Sigmoid colon (tissue), 7 donors: ENCODE results near the gene ATP5ME. TPM values are rescaled to one million over a fixed set of nuclear protein-coding genes. Genes with fewer than 3 reads are reported as not detected.

ENCODE experiments used
- DNase-seq: peaks from one replicate; pipeline ENCODE4 v3.0.0-alpha.2; 2019
- H3K27ac ChIP-seq, 4 donors: fragments of 200-600 bp; sonication (generic); one replicate each; pipeline ENCODE4 v1.5.1; 2016 to 2019; ENCODE audit warnings: mild to moderate bottlenecking in 1 of 4
- H3K27me3 ChIP-seq, 3 donors: fragments of 200-600 bp; sonication (generic); one replicate each; pipeline ENCODE4 v1.5.1; 2019; ENCODE audit warnings: mild to moderate bottlenecking in 1 of 3
- H3K36me3 ChIP-seq, 4 donors: fragments of 200-600 bp; sonication (generic); one replicate each; pipeline ENCODE4 v1.5.1; 2016 to 2019
- H3K4me1 ChIP-seq, 4 donors: fragments of 200-600 bp; sonication (generic); one replicate each; pipeline ENCODE4 v1.5.1; 2017 to 2019
- H3K4me3 ChIP-seq, 4 donors: fragments of 200-600 bp; sonication (generic); one replicate each; pipeline ENCODE4 v1.5.1; 2017 to 2019; ENCODE audit warnings: mild to moderate bottlenecking in 2 of 4, moderate library complexity in 1 of 4
- H3K9me3 ChIP-seq, 4 donors: fragments of 200-600 bp in 3 of 4; sonication (generic) in 3 of 4; one replicate each; pipeline versions ENCODE4 v1.5.1 to v1.6.1; 2013 to 2019
- CTCF ChIP-seq, 4 experiments: fragments of 450-650 bp in 3 of 4; fragments of 200-600 bp in 1 of 4; IDR thresholded peaks; one replicate each; pipeline ENCODE4 v1.5.1; 2016 to 2019; ENCODE audit warnings: antibody characterized with exemption in 4 of 4, mild to moderate bottlenecking in 3 of 4, moderate library complexity in 2 of 4
- EP300 ChIP-seq, 4 donors: sonication (generic); formaldehyde crosslinking; IDR thresholded peaks; one replicate each; pipeline ENCODE4 v1.6.1; 2017; ENCODE audit warnings: antibody characterized with exemption in 4 of 4
- POLR2A ChIP-seq, 2 donors: fragments of 450-650 bp; IDR thresholded peaks; one replicate each; pipeline ENCODE4 v1.6.1; 2016; ENCODE audit warnings: antibody characterized with exemption in 2 of 2, mild to moderate bottlenecking in 2 of 2, moderate library complexity in 2 of 2
- POLR2AphosphoS5 ChIP-seq, 4 donors: sonication (generic); formaldehyde crosslinking; IDR thresholded peaks; one replicate each; pipeline ENCODE4 v1.6.1; 2017; ENCODE audit warnings: antibody characterized with exemption in 4 of 4
- WGBS, 2 donors: extraction: QIAGEN DNeasy Blood & Tissue Kit; methylation state at CpG; one replicate each; pipeline ENCODE4 v1.1.7; 2013; 5-methylcytosine and 5-hydroxymethylcytosine counted together
- intact Hi-C: fragments of 100-400 bp; cut with DNase I; formaldehyde crosslinking; loops from one replicate; pipeline ENCODE4 v1.15.1; 2023
- polyA plus RNA-seq, 3 donors: library from polyadenylated mRNA; stranded (reverse); fragments of 200-250 nt; gene quantifications; one replicate each; pipeline ENCODE4 v1.2.3, GENCODE V29; 2013
- total RNA-seq, 4 donors: library from RNA; depleted of rRNA; stranded (reverse); fragments of >200 nt; gene quantifications; one replicate each; pipeline ENCODE4 v1.1.0, GENCODE V29; 2016
- donor health status: healthy with polysubstance abuse.
- donor health status: Bipolar disorder and iron deficiency.
- donor health status: healthy.

The ATP5ME gene
- total and polyA plus RNA-seq, 7 donors = 104 to 1,302 (median 244) TPM

GRCh38 chr4:678331-679103, 4.4 kb upstream of the ATP5ME start:
- intact Hi-C loops = loop anchor here (10.0 kb wide), 2 partner anchors 184 to 256 kb away; partner anchors contain the start of genes GAK, PIGG, TMEM175 and ZNF721
- no peak overlapping the region for H3K27ac ChIP-seq
- TF ChIP-seq CTCF (IDR thresholded peaks at IDR 0.05) (no peak), EP300 (IDR thresholded peaks at IDR 0.05) (no peak), POLR2A (IDR thresholded peaks at IDR 0.05) (no peak), POLR2AphosphoS5 (IDR thresholded peaks at IDR 0.05) (no peak)
- no peaks in the 10 kb centered on the region for H3K36me3 ChIP-seq
- DNase-seq = no peak
- peaks cover 8 to 51% (median 33%) of the 10 kb centered on the region in 3 donors for H3K27me3 ChIP-seq
- no peak overlapping the region for H3K4me3 ChIP-seq
- WGBS, 2 donors = 49 to 78% methylated on average over 14 of the region's 14 CpGs
- peaks cover 0 to 29% (median 19%) of the 10 kb centered on the region in 4 donors for H3K4me1 ChIP-seq
- H3K9me3 ChIP-seq = no peaks in the 10 kb centered on the region

GRCh38 chr4:677431-678293, 3.6 kb upstream of the ATP5ME start:
- H3K9me3 ChIP-seq = no peaks in the 10 kb centered on the region
- no peak overlapping the region for H3K4me3 ChIP-seq
- DNase-seq = no peak
- TF ChIP-seq POLR2AphosphoS5 (IDR thresholded peaks at IDR 0.05) = no peak
- no peak for TF ChIP-seq CTCF (IDR thresholded peaks at IDR 0.05)
- no peak for TF ChIP-seq EP300 (IDR thresholded peaks at IDR 0.05)
- no peak for TF ChIP-seq POLR2A (IDR thresholded peaks at IDR 0.05)
- intact Hi-C loops = loop anchor here (10.0 kb wide), 2 partner anchors 183 to 257 kb away; partner anchors contain the start of genes GAK, PIGG, TMEM175 and ZNF721
- 25 to 68% methylated on average over 26 of the region's 26 CpGs for WGBS, 2 donors
- H3K27me3 ChIP-seq = peaks cover 8 to 43% (median 33%) of the 10 kb centered on the region in 3 donors
- peaks cover 0 to 3% (median 0%) of the 10 kb centered on the region in 4 donors for H3K36me3 ChIP-seq
- no peak overlapping the region for H3K27ac ChIP-seq
- H3K4me1 ChIP-seq = peaks cover 0 to 38% (median 27%) of the 10 kb centered on the region in 4 donors

GRCh38 chr4:676871-677235, 2.8 kb upstream of the ATP5ME start:
- no peak for TF ChIP-seq POLR2A (IDR thresholded peaks at IDR 0.05)
- 75 to 89% methylated on average over 8 of the region's 8 CpGs for whole genome bisulfite sequencing, 2 donors
- Histone ChIP-seq H3K27me3 (peaks cover 8 to 35% (median 28%) of the 10 kb centered on the region in 3 donors), H3K9me3 (no peaks in the 10 kb centered on the region), H3K4me3 (no peak overlapping the region), H3K4me1 (peaks cover 0 to 38% (median 28%) of the 10 kb centered on the region in 4 donors), H3K27ac (no peak overlapping the region), H3K36me3 (peaks cover 0 to 12% (median 5%) of the 10 kb centered on the region in 4 donors)
- intact Hi-C loops = loop anchor here (10.0 kb wide), 2 partner anchors 182 to 258 kb away; partner anchors contain the start of genes GAK, PIGG, TMEM175 and ZNF721
- no peak for DNase-seq

- 70 to 81% methylated on average over 19 of the region's 19 CpGs for WGBS, 2 donors
- Histone ChIP-seq H3K4me1 (peaks cover 0 to 37% (median 26%) of the 10 kb centered on the region in 4 donors), H3K9me3 (no peaks in the 10 kb centered on the region), H3K27ac (no peak overlapping the region), H3K4me3 (no peak overlapping the region), H3K36me3 (peaks cover 0 to 18% (median 10%) of the 10 kb centered on the region in 4 donors), H3K27me3 (peaks cover 7 to 31% (median 25%) of the 10 kb centered on the region in 3 donors)
- no peak for DNase-seq
- intact Hi-C loops = loop anchor here (2.0 to 10.0 kb wide), 3 partner anchors 29 to 259 kb away; partner anchors contain the start of genes GAK, PCGF3, PIGG and TMEM175
- TF ChIP-seq POLR2A (IDR thresholded peaks at IDR 0.05) = no peak
- TF ChIP-seq CTCF (IDR thresholded peaks at IDR 0.05) = no peak
- TF ChIP-seq EP300 (IDR thresholded peaks at IDR 0.05) = no peak
- TF ChIP-seq POLR2AphosphoS5 (IDR thresholded peaks at IDR 0.05) = no peak
Observed at GRCh38 chr4:675980-676870, 2.1 kb upstream of the ATP5ME start.
